CD4-positive, alpha-beta T cell (primary cell): ENCODE results near the gene FBXL13. TPM values are rescaled to one million over a fixed set of nuclear protein-coding genes. Genes with fewer than 3 reads are reported as not detected.

Experiments
- ATAC-seq: fragments of 200-7000 bp; cut with Tn5 transposase; one replicate; pipeline ENCODE4 v1.10.0; 2022; ENCODE audit warnings: mild to moderate bottlenecking; ENCODE audit not compliant: poor library complexity
- CTCF ChIA-PET: fragments of 350-600 bp; sonication (Branson Sonifier 250); formaldehyde crosslinking; loops from one replicate; lab custom pipeline; 2021; ENCODE audit warnings: antibody characterized with exemption, inconsistent platforms; lab: Charles Lee
- POLR2A ChIA-PET: fragments of 350-600 bp; sonication (Branson Sonifier 250); formaldehyde crosslinking; loops from one replicate; lab custom pipeline; 2021; ENCODE audit warnings: antibody characterized with exemption, inconsistent platforms; lab: Charles Lee
- DNase-seq, 14 experiments: peaks; one replicate each; pipeline ENCODE4 v3.0.0-alpha.2; 2013 to 2020; ENCODE audit warnings: mixed read lengths in 2 of 14
- H3K27ac ChIP-seq, 2 donors: one replicate each; pipeline versions ENCODE4 v1.5.1 to v1.7.0; 2013; ENCODE audit warnings: low read length in 2 of 2, low read depth in 1 of 2, mild to moderate bottlenecking in 1 of 2
- H3K27me3 ChIP-seq, 2 experiments: 1 replicate in 1 of 2; 2 replicates in 1 of 2; pipeline versions ENCODE4 v1.6.1 to v1.7.0; 2013; ENCODE audit warnings: low read length in 2 of 2, control low read depth in 1 of 2, mild to moderate bottlenecking in 1 of 2, moderate library complexity in 1 of 2; ENCODE audit not compliant: insufficient read depth in 2 of 2, control insufficient read depth in 1 of 2
- H3K36me3 ChIP-seq: one replicate; pipeline ENCODE4 v1.6.1; 2013; ENCODE audit warnings: low read length, control low read depth; ENCODE audit not compliant: insufficient read depth
- H3K4me1 ChIP-seq: one replicate; pipeline ENCODE4 v1.6.1; 2013; ENCODE audit warnings: low read length, control low read depth; ENCODE audit not compliant: insufficient read depth
- H3K4me3 ChIP-seq: one replicate; pipeline ENCODE4 v1.5.1; 2013; ENCODE audit warnings: mild to moderate bottlenecking, low read length, moderate library complexity
- H3K9me3 ChIP-seq, 2 experiments: 1 replicate in 1 of 2; 2 replicates in 1 of 2; pipeline versions ENCODE4 v1.6.1 to v1.7.0; 2013; ENCODE audit warnings: low read length in 2 of 2, mild to moderate bottlenecking in 2 of 2, control low read depth in 1 of 2, moderate library complexity in 1 of 2; ENCODE audit not compliant: control insufficient read depth in 1 of 2, insufficient read depth in 1 of 2
- H3K27ac Mint-ChIP-seq: one replicate; pipeline ENCODE4 v1.8.0; 2020; ENCODE audit warnings: mixed read lengths
- H3K27me3 Mint-ChIP-seq: one replicate; pipeline ENCODE4 v1.8.0; 2021; ENCODE audit warnings: mixed read lengths
- H3K36me3 Mint-ChIP-seq: one replicate; pipeline ENCODE4 v1.8.0; 2021; ENCODE audit warnings: low read depth, mixed read lengths
- H3K4me1 Mint-ChIP-seq: one replicate; pipeline ENCODE4 v1.8.0; 2021; ENCODE audit warnings: low read depth, mixed read lengths
- H3K4me3 Mint-ChIP-seq: one replicate; pipeline ENCODE4 v1.8.0; 2020; ENCODE audit warnings: mild to moderate bottlenecking, mixed read lengths
- H3K9me3 Mint-ChIP-seq: one replicate; pipeline ENCODE4 v1.8.0; 2020; ENCODE audit warnings: mixed read lengths
- CTCF ChIP-seq: fragments of 200-600 bp; IDR thresholded peaks from one replicate; pipeline ENCODE4 v1.8.0; 2022; ENCODE audit warnings: antibody characterized with exemption, mild to moderate bottlenecking
- intact Hi-C, 2 experiments: fragments of 100-400 bp; cut with DNase I in 1 of 2; cut with micrococcal nuclease in 1 of 2; formaldehyde crosslinking; loops; one replicate each; pipeline versions ENCODE4 v1.15.1 to v1.9.0; 2023 to 2025; cut with DNase I, micrococcal nuclease
- total RNA-seq, 174 experiments: library from RNA in 2 of 174; stranded (reverse) in 2 of 174; gene quantifications; one replicate each; pipeline ENCODE4 v1.2.3 and lab custom pipeline; 2021 to 2026

The FBXL13 gene
- total RNA-seq, 2 experiments from 2014 or later = 0.89 to 1.4 TPM

GRCh38 chr7:102938679-102939078 lies 135.9 kb downstream of the FBXL13 start:
- ChIA-PET POLR2A (no interaction called here), CTCF (no interaction called here)
- H3K9me3 ChIP-seq = no peaks in the 10 kb centered on the region
- Mint-ChIP-seq H3K4me1 (no peaks in the 10 kb centered on the region), H3K36me3 (no peaks in the 10 kb centered on the region), H3K9me3 (no peaks in the 10 kb centered on the region), H3K27ac (no peak overlapping the region), H3K27me3 (no peaks in the 10 kb centered on the region), H3K4me3 (no peak overlapping the region)
- no peak for DNase-seq
- H3K4me3 ChIP-seq = no peak overlapping the region
- intact Hi-C loops = no loop called here
- H3K27me3 ChIP-seq = no peaks in the 10 kb centered on the region
- H3K27ac ChIP-seq = no peak overlapping the region
- ATAC-seq = no peak
- no peaks in the 10 kb centered on the region for H3K36me3 ChIP-seq
- no peak for TF ChIP-seq CTCF
- H3K4me1 ChIP-seq = no peaks in the 10 kb centered on the region

GRCh38 chr7:102935450-102936115 lies 139.0 kb downstream of the FBXL13 start:
- Mint-ChIP-seq H3K9me3 (no peaks in the 10 kb centered on the region), H3K4me1 (no peaks in the 10 kb centered on the region), H3K27me3 (no peaks in the 10 kb centered on the region), H3K27ac (no peak overlapping the region), H3K4me3 (no peak overlapping the region), H3K36me3 (no peaks in the 10 kb centered on the region)
- Histone ChIP-seq H3K36me3 (no peaks in the 10 kb centered on the region), H3K9me3 (no peaks in the 10 kb centered on the region), H3K4me1 (no peaks in the 10 kb centered on the region), H3K27me3 (no peaks in the 10 kb centered on the region), H3K27ac (no peak overlapping the region), H3K4me3 (no peak overlapping the region)
- TF ChIP-seq CTCF = no peak
- POLR2A ChIA-PET = no interaction called here
- intact Hi-C loops = no loop called here
- CTCF ChIA-PET = interaction anchor here (0.7 kb wide), 1 partner anchor 24 kb away, joined by 3 read pairs; no protein-coding TSS in a partner anchor
- DNase-seq (no peak), ATAC-seq (no peak)

GRCh38 chr7:102934701-102935100 lies 139.9 kb downstream of the FBXL13 start:
- no peaks in the 10 kb centered on the region for H3K36me3 ChIP-seq
- no peaks in the 10 kb centered on the region for H3K9me3 ChIP-seq
- ChIA-PET CTCF (no interaction called here), POLR2A (no interaction called here)
- Mint-ChIP-seq H3K27ac (no peak overlapping the region), H3K9me3 (no peaks in the 10 kb centered on the region), H3K4me3 (no peak overlapping the region), H3K27me3 (no peaks in the 10 kb centered on the region), H3K4me1 (no peaks in the 10 kb centered on the region), H3K36me3 (no peaks in the 10 kb centered on the region)
- no peak overlapping the region for H3K27ac ChIP-seq
- H3K4me3 ChIP-seq = no peak overlapping the region
- H3K4me1 ChIP-seq = no peaks in the 10 kb centered on the region
- DNase-seq (no peak), ATAC-seq (no peak)
- no peaks in the 10 kb centered on the region for H3K27me3 ChIP-seq
- no peak for TF ChIP-seq CTCF
- intact Hi-C loops = no loop called here
